Measurements from ENCODE around the gene PDCD1.
"Not testable (repeated sequence)": the region's sequence is repeated elsewhere in the genome, so short reads cannot be mapped to it uniquely, and the experiment has no call there.

Gene PDCD1

GRCh38 chr2:241858206-241859016, at the start of gene PDCD1:
PDCD1 (minus strand) TSS chr2:241858894; CDS start chr2:241858838, 56 bp downstream.
- DNase-seq = no peak

GRCh38 chr2:241907831-241908230, 49.1 kb upstream of the PDCD1 start:
- not testable (repeated sequence) for DNase-seq

GRCh38 chr2:241906826-241907570, 48.3 kb upstream of the PDCD1 start:
- no peak for DNase-seq

- not testable (repeated sequence) for DNase-seq
Observed at GRCh38 chr2:241906378-241906770, 47.7 kb upstream of the PDCD1 start.

- no peak for DNase-seq
Observed at GRCh38 chr2:241905716-241906377, 47.2 kb upstream of the PDCD1 start.

- DNase-seq = no peak
Observed at GRCh38 chr2:241904791-241905710, 46.4 kb upstream of the PDCD1 start.

- DNase-seq = no peak
Observed at GRCh38 chr2:241904011-241904718, 45.5 kb upstream of the PDCD1 start.

GRCh38 chr2:241903121-241904010, 44.7 kb upstream of the PDCD1 start:
- peak; percentile 33 for DNase-seq

- DNase-seq = peak; percentile 28
Observed at GRCh38 chr2:241902357-241902991, 43.8 kb upstream of the PDCD1 start.

- DNase-seq = peak; percentile 19
Observed at GRCh38 chr2:241901500-241902351, 43.0 kb upstream of the PDCD1 start.

GRCh38 chr2:241901018-241901380, 42.3 kb upstream of the PDCD1 start:
- DNase-seq = no peak

- DNase-seq = no peak
Observed at GRCh38 chr2:241900251-241901017, 41.7 kb upstream of the PDCD1 start.

GRCh38 chr2:241898463-241899270, 40.0 kb upstream of the PDCD1 start:
- peak; percentile 50 for DNase-seq

- no peak for DNase-seq
Observed at GRCh38 chr2:241897231-241897916, 38.7 kb upstream of the PDCD1 start.

- DNase-seq = no peak
Observed at GRCh38 chr2:241896746-241897201, 38.1 kb upstream of the PDCD1 start.

GRCh38 chr2:241895712-241896641, 37.3 kb upstream of the PDCD1 start:
- no peak for DNase-seq
